AG09319 (cell line): ENCODE measurements around the gene TRIM59.
A peak's percentile ranks its signal among the peaks of the same experiment; 100 is the strongest.

ENCODE experiments used
- DNase-seq: peaks from one replicate; pipeline ENCODE4 v3.0.0-alpha.2; 2010; ENCODE audit warnings: low read depth; ENCODE audit errors: extremely low read depth
- CTCF ChIP-seq: IDR thresholded peaks from 2 replicates; pipeline ENCODE4 v1.5.1; 2011; ENCODE audit warnings: low read depth, mild to moderate bottlenecking, inconsistent platforms, low read length, moderate library complexity

Gene TRIM59

GRCh38 chr3:160435095-160435494, 14.5 kb downstream of the TRIM59 start:
- TF ChIP-seq CTCF, result no peak
- DNase-seq, result no peak

- TF ChIP-seq CTCF, result no peak
- peak; percentile 41 for DNase-seq
Measured at GRCh38 chr3:160434071-160434470, 15.5 kb downstream of the TRIM59 start.

- TF ChIP-seq CTCF, result no peak
- DNase-seq, result no peak
Measured at GRCh38 chr3:160427832-160428424, 21.7 kb downstream of the TRIM59 start.

GRCh38 chr3:160417311-160417710, 32.3 kb downstream of the TRIM59 start:
- TF ChIP-seq CTCF, result no peak
- no peak for DNase-seq

GRCh38 chr3:160413613-160414248, 35.9 kb downstream of the TRIM59 start:
- peak; percentile 73 for DNase-seq
- TF ChIP-seq CTCF, result peak; percentile 80

GRCh38 chr3:160412477-160412876, 37.1 kb downstream of the TRIM59 start:
- DNase-seq, result no peak
- TF ChIP-seq CTCF, result no peak

- TF ChIP-seq CTCF, result no peak
- no peak for DNase-seq
Measured at GRCh38 chr3:160409812-160410610, 39.6 kb downstream of the TRIM59 start.
